HG03558 (cell line): ENCODE measurements around the gene CACNB1.

Experiments
- ATAC-seq: cut with Tn5 transposase; IDR thresholded peaks from one replicate; pipeline ENCODE4 v1.9.1; 2021; ENCODE audit warnings: moderate number of reproducible peaks; ENCODE audit not compliant: unreplicated experiment; ENCODE audit errors: extremely low read depth

Gene CACNB1

GRCh38 chr17:39225959-39226683 is 28.7 kb upstream of the CACNB1 start:
- no peak for ATAC-seq

DNA sequence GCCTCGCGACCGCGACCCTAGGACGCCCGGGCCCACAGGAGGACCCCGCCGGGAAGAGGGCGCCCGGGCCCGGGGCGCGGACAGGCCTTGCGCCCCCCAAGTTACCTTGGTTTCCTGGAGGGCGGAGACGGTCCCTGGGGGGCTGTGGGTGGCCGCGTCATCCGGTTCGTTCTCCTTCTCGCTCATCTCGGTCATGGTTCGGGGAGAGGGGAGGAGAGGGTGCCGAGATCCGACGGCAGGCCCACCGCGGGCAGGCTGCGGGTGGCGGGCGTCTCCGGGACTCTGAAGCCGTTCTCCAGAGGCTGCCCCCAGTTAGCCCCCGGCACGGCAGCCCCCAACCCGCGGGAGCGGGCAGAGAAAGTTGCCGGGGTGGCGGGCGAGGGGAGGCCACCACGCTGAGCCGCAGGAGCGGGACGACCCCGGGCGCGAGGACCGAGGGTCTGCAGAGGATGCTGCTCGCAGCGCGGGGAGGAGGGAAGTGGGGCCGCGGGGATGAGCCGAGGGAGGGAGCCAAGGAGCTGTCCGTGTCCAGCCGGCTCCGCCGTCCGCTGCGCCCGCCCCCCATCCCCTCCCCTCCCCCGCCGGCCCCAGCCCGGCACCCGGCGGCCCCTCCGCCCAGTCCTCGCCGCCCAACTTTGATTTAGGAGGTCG is 28.0 kb upstream of the CACNB1 start, which contains the start of gene STAC2:
TSS of gene STAC2 (minus strand) at position 638 of the 651 bp plus-strand sequence. CDS start at position 195, 443 bp downstream.
- no peak for ATAC-seq

DNA sequence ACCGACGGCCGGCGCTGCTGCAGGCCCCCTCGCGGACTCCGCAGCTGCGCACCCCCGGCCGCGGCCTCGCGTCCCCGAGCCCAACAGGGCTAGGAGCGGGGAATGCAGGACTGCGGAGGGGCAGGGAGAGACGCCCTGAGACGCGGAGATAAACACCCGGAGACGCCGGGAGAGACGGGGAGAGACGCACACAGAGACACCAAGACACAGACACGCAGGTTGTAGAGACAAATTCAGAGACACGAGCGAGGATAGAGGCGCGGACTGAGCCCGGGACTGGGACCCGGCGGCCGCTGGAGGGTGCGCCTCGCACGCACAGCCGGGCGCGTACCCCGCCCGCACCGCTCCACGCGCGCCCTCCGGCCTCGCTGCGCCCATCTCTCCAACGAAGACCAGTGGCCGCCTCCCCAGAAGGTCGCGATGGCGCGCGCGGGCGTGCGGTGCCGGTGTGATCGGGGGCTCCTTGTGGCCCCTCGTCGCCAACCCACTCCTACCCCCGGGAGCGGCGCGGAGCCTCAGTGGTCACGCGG is 27.4 kb upstream of the CACNB1 start:
- no peak for ATAC-seq

- ATAC-seq, result no peak
These were observed 26.7 kb upstream of the CACNB1 start for GRCh38 chr17:39223907-39224777.

DNA sequence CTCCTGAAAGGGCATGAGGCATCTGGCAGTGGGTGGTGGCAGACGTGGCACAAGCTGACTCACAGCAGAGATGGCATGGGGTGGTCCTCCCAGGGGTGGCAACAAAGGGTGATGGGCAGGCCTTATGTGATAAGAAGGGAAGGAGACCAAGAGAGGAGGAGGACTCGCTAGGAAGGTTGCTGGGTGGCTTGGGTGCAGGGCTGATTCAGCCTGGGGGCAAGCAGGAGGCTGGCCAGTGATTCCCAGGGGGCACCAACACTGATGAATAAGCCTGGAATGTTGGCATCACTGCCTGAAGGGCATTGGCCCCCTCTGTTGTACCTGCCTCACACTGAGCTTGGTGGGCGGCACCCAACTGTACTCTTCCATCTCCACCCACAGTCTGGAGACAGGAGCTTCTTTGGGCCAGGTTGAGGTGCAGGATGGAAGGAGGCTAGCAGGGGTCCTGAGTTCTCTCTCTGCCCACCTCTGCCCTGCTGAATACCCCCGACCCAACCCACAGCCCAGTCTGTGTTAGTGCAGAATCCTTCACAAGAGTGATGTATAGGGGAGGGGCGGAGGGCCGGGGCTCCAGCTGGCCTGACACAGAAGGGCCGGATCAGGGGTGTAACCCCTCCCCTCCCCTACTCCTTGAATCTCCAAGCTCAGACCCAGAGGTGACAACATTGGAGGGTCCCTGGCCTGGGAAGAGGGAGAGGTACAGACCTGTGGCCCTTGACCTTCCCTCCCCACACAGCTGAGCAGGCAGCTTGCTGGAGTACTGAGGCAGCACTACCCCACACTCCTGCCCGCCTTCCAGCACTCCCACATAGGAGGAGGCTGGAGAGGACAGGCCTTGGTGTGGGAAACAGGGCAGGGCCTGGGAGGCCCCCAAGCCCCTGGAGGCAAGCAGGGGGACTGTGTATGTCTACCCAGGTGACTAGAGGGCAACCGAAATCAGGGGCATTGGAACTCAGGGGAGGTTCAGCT is 25.7 kb upstream of the CACNB1 start:
- ATAC-seq, result no peak

DNA sequence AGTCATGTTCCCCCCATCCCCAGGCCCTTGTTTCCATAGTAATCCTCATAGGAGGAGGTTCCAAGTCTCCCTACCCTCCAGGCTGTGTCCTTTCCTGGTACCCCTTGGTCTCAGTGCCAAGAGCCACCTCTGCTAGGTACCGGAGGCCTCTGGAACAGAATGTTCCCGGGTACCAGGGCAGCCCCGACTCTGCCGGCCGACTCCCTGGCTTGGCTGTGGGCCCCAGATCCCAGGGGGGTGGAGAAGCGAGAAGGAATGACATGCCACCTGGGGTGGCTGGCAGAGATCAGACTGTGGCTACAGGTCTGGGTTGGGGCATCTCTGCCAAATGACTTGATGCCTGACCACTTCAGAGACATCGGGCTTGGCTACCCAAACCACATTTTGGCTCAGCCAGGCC is 24.7 kb upstream of the CACNB1 start:
- ATAC-seq, result no peak

DNA sequence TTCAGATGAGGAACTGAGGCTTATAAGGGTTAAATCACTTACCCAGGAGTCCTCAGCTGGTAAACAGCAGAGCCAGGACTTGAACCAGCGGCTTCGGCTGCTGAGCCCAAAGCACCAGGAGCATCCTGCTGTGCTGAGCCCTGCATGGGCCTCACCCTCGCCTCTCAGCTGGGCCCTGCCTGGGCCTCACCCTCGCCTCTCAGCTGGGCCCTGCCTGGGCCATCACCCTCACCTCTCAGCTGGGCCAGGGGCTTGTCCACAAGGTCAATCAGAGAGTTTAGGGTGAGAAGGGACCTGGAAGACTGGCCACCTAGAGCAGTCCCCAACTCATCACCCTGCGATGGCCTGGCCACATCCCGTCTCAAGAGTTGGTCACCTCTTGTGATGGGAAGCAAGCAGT is 24.1 kb upstream of the CACNB1 start:
- ATAC-seq, result no peak

DNA sequence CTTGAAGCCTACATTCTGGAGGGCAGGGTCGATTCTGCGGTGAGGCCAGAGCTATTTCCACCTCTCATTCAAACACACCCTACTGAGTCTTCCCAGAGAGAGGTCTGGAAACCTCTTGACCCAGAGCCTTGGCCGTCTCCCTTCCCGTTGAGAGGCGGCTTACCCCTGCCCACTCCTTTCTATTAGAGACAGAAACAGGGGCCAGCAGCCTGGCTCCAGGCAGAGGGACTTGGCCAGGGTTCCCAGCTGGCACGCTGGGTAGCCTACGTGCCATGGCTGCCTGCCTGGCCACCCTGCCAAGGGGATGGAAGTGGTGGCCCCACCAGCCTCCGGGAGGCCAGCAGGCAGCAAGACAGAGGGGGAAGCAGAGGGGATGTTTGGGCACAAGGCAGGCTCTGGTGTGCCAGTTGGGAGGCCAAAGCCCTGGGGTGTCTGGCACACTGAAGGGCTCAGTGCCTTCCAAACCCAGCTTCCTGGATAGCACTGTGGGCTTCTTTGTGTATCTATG is 22.2 kb upstream of the CACNB1 start:
- ATAC-seq, result no peak

DNA sequence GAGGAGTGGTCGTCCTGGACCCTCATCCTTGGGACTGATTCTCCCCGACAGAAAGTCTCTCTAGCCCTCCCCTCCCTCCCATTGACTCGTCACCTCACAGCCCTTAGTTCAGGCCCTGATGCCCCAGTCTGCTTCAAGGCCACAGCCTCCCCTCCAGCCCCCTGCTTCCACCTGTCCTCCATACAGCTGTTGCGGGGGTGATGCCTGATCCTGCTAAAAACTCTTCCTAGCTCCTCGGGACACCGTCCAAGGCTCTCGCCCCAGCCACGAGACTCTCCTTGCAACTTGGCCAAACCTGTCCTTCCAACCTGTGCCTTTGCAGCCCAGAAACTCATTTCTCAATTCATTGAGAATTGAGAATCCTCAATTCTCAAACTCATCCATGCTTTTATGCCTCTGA is 21.4 kb upstream of the CACNB1 start:
- no peak for ATAC-seq

- no peak for ATAC-seq
These were observed 20.4 kb upstream of the CACNB1 start for GRCh38 chr17:39217734-39218369.

DNA sequence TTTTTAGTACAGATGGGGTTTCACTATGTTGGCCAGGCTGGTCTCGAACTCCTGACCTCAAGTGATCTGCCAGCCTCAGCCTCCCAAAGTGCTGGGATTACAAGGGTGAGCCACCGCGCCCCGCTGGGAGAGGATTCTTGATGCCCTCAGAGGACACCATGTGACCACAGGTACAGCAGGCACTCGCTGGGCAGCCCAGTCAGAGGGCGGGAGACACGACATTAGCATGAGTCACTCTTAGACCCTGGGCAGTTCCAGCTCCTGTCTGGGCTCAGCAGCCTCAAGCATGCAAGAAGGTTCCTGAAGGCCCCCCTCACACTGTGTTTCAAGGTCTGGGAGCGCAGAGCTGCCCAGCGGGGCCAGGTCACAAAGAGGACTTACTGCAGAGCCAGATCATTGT is 16.4 kb upstream of the CACNB1 start:
- no peak for ATAC-seq

DNA sequence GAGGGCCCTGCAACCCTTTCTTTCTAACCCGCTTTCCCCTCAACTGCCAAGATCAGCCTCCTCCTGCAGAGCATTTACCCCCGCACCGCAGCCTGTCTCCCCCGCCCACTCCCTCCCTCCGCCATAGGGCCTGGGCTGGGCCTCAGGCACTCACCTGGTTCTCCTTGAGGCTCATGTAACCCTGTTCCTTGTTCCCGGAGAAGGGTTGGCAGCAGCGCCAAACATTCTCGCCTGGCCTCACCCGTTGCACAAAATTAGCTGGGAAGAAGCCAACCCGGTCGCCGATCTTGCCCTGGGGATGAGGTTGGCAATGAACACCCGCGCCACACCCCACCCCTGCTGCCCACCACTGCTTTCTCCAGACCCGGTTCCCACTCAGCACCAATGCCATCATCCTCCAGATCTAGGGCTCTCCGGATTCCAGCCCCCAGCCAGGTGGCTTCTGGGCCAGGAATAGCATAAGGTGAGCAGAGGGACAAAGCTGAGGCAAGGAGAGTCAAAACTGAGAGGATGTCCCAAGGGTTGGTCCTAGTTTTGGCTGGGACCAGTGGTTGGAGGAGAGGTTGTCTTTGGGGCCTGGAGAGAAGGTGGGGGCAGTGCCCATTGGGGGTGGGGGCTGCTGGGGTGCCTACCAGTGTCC is 15.5 kb upstream of the CACNB1 start:
- no peak for ATAC-seq

GRCh38 chr17:39212195-39212810 is 14.8 kb upstream of the CACNB1 start:
- no peak for ATAC-seq

GRCh38 chr17:39210093-39210434 is 12.6 kb upstream of the CACNB1 start:
- ATAC-seq, result no peak

- no peak for ATAC-seq
These were observed 12.0 kb upstream of the CACNB1 start for GRCh38 chr17:39209317-39210092.

GRCh38 chr17:39208893-39209292 is 11.4 kb upstream of the CACNB1 start:
- ATAC-seq, result no peak

DNA sequence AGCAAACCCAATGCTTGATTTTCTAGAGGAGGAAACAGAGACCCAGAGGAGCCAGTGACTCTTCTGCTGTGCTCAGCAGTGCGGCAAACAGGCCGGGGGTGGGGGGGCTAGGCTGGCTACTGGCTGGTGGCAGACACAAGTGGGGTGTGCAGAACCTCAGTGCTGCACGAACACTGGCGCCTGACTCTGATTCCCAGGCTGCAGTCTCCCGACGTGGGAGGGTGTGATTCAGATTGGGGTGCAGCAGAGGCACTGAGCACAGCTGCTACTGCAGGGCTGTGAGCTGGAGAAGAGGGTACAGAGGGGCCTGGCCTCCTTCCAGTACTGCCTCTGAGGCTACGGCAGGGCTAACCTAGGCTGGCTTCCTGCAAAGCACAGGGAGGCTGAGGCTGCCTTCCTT is 10.7 kb upstream of the CACNB1 start:
- no peak for ATAC-seq
